Smooth muscle cell of bladder (primary cell): Measurements from ENCODE around the gene RASAL3. TPM values are rescaled to one million over a fixed set of nuclear protein-coding genes. Genes with fewer than 3 reads are reported as not detected.

Source experiments
- total RNA-seq: library from RNA; depleted of rRNA; stranded (reverse); fragments of >200 nt; gene quantifications from 2 replicates; pipeline ENCODE4 v1.2.3, GENCODE V29; 2014

Gene RASAL3
- 0.09 TPM in 1 of 2 replicates, not detected in the other for total RNA-seq

DNA sequence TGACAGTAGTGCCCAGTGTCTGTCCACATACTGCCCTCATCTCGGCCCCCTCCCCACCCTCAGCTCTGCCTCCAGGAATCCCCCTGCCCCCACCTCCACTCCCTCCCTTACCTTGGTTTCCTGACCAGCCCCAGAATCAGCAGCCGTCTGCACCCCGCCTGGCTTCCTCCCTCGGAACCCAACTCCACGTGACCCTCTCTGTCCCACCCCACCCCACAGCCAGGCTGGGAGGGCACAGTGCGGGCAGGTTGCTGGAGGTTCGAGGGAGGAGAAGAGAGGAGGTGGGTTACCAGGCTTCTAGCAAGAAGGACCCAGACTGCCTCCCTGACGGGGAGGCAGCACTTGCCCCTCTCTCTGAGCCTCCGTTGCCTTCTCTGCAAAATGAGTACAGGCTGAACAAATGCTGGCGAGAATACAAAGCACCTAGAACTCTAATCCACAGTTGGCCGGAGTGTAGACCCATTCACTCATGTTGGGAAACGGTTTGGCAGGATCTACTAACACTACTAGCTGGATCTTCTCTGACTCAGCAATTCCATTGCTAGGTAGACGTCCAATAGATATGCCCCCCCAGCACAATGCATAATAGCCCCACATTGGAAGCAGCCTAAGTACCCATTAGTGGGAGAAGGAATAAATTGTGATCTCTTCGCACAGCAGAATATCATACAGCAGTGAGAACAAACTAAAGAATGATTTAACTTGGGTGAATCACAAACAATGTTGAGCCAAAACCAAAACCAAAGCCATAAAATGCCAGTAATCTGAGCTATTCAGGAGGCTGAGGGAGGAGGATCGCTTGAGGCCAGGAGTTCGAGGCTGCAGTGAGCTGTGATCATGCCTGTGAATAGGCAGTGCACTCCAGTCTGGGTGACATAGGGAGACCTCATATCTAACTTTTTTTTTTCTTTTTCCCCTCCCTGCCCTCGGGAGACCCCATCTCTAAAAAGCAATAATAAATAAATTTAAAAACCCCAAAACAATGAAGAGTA lies at the start of gene RASAL3:
RASAL3 (minus strand) TSS at position 151 of the 992 bp plus-strand sequence. CDS start 186 bp downstream, outside the sequence.

DNA sequence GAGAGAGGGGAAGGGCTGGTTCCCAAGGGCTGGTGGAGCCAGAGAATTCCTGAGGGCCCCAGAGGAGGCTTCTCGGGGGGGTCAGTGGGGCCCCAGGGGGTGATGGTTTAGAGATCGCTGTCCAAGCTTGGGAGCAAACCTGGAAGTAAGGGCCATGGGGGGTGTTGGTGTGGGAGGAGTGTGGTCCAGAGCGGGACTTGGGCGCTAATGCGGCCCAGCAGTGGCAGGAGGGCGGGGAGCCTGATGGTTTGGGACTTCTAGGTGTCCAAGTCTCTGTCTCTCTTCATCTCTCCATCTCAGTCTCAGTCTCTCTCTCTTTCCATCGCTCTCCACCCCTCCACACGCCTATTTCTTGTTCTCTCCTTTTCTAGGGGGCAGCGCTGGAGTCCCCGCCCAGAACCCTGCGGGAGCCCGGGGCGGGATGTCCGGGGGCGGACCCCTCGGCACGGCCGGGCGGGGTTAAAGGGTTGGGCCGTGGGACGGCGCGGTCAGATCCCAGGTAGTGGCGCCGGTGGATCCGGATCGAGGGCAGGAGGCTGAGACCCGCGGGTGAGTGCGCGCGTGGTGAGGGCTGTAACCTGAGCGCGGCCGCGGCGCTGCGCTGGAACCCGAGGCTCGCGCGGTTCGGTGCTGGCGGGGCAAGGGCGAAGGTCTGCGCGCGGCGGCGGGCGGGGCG lies 43.8 kb upstream of the RASAL3 start, which contains the start of gene CYP4F22:
CYP4F22 (plus strand) TSS at position 491 of the 676 bp plus-strand sequence. CDS start 16,812 bp downstream, outside the sequence.

DNA sequence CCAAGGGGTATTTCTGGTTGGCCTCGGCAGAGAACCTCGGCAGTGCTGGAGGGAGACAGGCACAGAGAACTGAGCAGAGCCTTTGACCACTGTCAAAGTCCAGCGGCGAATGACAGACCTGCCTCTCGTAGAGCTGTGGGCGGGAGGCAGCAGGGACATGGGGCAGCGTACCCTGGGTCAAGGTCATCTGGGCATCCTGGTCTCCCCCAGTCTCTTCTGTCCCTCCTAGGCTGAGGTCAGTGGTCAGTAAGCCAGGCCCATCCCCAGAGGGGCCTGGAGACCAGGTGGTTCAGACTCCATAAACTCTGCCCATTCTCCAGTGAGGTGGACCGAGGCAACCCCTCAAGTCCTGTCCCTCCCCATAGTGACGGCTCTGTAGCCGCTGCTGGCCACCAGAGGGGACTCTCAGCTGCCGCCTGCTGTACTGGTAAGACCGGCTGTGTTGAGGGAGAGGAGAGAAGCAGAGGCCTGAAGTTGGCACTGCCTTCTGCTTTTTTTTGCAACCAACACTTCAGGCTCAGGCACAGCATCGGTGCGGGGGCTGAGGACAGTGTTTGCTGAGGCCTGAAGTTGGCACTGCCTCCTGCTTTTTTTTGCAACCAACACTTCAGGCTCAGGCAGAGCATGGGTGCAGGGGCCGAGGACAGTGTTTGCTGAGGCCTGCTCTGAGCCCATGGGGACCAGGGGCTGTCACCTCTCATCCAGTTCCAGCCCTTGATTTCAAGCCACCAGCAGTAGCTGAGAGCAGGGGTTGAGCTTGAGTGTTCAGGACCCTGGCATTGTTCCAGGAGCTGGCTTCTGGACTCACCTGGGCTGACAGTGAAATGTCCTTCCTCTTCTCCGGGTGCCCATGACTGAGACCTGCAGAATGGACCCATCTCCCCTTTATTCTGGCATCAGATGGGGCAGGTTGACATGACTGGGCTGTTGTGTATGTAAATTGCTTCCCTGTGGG lies 15.3 kb upstream of the RASAL3 start, which contains the start of gene PGLYRP2:
PGLYRP2 (minus strand) TSS at position 111 of the 955 bp plus-strand sequence. CDS start 130 bp downstream, outside the sequence.

DNA sequence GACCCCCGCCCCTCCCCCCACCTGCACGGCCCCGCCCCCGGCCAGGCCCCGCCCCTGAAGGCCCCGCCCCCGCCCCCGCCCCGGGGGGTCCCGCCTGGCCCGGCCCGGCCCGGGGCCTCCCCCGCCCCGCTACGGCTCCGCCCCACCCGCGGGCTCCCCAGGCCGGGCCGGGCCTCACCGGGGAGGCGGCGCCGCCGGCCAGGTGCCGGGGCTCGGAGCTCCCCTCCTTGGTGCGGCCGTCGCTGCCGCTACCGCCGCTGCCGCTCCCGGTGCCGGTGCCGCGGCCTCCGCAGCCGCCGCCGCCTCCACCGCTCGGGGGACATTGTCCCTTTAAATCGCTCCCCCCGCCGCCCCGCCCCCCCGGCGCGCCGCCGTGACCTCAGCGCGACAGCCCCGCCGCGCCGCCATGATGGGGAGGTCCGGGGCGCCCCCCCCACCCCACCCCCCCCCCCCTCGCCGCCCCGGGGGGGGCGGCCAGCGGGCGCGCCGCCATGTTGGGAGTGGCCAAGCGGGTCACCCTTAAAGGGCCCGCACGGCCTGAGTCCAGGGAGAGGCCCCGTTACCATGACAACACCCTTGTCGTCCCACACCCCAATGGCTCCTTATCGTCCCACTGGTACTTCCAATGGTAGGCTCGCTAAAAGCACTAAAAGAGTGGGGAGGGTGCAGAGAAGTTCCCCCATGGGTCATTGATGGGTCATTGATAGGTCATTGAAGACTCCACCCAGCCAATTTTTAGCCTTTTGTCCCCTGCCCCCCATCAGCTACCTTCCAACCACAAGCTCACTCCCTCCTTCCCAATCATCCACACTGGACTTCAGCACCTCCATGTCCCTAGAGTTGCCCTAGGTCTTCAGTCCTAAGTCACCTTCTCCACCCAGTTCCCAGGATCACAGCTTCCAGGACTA lies 14.5 kb downstream of the RASAL3 start, which contains the start of gene WIZ:
WIZ (minus strand) TSS at position 337 of the 908 bp plus-strand sequence. CDS start 1,649 bp downstream, outside the sequence.

DNA sequence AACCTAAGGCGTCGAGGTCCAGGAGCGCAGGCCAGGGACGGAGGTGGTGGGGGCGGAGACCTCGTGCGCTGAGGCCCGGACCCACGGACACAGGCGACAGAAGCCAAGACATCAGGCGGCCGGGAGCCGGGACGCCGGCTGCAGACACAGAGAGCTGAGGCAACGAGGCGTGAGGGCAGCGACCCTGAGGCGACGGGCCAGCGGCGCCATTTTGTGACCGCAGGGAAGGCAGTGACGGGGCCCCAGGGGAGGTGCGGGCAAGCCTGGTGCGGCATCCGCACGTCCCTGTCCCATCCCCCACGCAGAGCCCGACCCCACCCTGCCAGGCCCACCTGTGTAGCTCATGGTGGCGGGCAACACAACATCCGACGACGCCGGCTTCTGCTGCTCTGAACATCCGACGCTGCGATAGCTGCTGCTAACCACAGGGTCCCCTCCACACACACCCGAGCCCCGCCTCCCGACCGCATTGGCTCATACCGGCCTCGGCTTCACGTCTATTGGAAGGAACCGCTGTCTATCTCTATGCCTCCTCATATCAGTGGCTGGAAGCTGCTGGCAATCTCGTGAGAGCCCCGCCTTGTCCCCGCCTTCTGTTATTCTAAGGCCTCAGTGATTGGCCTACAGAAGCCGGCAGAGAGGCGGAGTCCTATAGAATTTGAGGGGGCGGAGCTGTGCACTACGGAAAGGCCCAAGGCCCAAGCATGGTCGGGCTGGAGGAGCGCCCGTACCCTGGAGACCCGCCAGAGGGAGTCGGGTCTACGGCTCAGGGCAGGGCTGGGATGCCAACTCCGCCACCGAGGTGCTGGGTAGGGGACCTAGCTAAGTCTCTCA lies 45.5 kb downstream of the RASAL3 start, which contains the start of gene AKAP8L:
AKAP8L (minus strand) TSS at position 410 of the 834 bp plus-strand sequence; CDS start at position 345, 65 bp downstream.

Other genes starting within 250 kb of the RASAL3 start
- 0.09 TPM in 1 of 2 replicates, not detected in the other for gene EPHX3, start 232.1 kb downstream of the RASAL3 start, total RNA-seq
- gene BRD4, start 132.0 kb downstream of the RASAL3 start, total RNA-seq: 9.1 and 9.4 TPM in 2 replicates
- 11.5 and 12.7 TPM in 2 replicates for gene AKAP8, start 84.8 kb downstream of the RASAL3 start, total RNA-seq
- 59.9 and 62.3 TPM in 2 replicates for gene AKAP8L, start 45.6 kb downstream of the RASAL3 start, total RNA-seq
- gene WIZ, start 14.6 kb downstream of the RASAL3 start, total RNA-seq: 3.4 and 4.5 TPM in 2 replicates
- not detected in 2 replicates for gene PGLYRP2, start 15.0 kb upstream of the RASAL3 start, total RNA-seq
- not detected in 2 replicates for gene CYP4F22, start 44.0 kb upstream of the RASAL3 start, total RNA-seq
- gene CYP4F8, start 150.7 kb upstream of the RASAL3 start, total RNA-seq: 0.14 TPM in 1 of 2 replicates, not detected in the other
- not detected in 2 replicates for gene CYP4F3, start 176.4 kb upstream of the RASAL3 start, total RNA-seq
- 0.18 TPM in 1 of 2 replicates, not detected in the other for gene CYP4F12, start 208.5 kb upstream of the RASAL3 start, total RNA-seq